Testis (tissue), 2 donors: Measurements from ENCODE around the gene LCOR.

Experiments used
- CTCF ChIP-seq, 3 experiments: fragments of 450-650 bp in 2 of 3; fragments of 200-600 bp in 1 of 3; sonication (generic) in 1 of 3; IDR thresholded peaks; one replicate each; pipeline ENCODE4 v1.5.1; 2016 to 2019; ENCODE audit warnings: antibody characterized with exemption in 3 of 3, mild to moderate bottlenecking in 2 of 3, moderate library complexity in 1 of 3
- POLR2A ChIP-seq: fragments of 450-650 bp; IDR thresholded peaks from one replicate; pipeline ENCODE4 v1.6.1; 2017; ENCODE audit warnings: antibody characterized with exemption, mild to moderate bottlenecking, moderate library complexity

GRCh38 chr10:96968682-96969423, 136.8 kb downstream of the LCOR start:
- TF ChIP-seq CTCF (IDR thresholded peaks at IDR 0.05), result no peak
- TF ChIP-seq POLR2A, result no peak
